Measurements from ENCODE around the gene MLLT3. TPM values are rescaled to one million over a fixed set of nuclear protein-coding genes. Genes with fewer than 3 reads are reported as not detected.

Gene MLLT3
- total RNA-seq, 4 donors from 2014 or later: 4.8 to 17.8 (median 12.1) TPM

DNA sequence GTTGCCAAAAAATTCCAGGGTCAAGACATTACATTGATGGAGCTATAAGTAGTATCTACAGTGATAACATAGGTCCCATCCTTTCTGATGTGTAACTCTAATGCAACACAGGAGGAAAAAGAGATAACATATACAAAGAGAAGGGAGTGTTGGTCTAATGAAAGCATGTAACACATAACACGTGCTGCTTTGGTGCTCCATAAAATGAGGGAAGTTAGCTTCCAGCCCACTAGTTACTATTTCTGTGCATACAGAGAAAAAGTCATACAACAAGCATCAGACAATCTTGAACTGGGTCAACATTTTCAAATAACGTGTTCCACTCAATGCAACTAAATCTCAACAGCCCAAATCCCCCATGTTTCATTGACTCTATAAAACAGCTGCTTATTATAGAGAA, 11.7 kb downstream of the MLLT3 start:
- DNase-seq (ENCODE audit: low spot score) (no peak), ATAC-seq (ENCODE audit: low FRiP score) (no peak)
- TF ChIP-seq, protein P1, sequence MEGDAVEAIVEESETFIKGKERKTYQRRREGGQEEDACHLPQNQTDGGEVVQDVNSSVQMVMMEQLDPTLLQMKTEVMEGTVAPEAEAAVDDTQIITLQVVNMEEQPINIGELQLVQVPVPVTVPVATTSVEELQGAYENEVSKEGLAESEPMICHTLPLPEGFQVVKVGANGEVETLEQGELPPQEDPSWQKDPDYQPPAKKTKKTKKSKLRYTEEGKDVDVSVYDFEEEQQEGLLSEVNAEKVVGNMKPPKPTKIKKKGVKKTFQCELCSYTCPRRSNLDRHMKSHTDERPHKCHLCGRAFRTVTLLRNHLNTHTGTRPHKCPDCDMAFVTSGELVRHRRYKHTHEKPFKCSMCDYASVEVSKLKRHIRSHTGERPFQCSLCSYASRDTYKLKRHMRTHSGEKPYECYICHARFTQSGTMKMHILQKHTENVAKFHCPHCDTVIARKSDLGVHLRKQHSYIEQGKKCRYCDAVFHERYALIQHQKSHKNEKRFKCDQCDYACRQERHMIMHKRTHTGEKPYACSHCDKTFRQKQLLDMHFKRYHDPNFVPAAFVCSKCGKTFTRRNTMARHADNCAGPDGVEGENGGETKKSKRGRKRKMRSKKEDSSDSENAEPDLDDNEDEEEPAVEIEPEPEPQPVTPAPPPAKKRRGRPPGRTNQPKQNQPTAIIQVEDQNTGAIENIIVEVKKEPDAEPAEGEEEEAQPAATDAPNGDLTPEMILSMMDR (IDR thresholded peaks at IDR 0.05): no peak

- no peak for DNase-seq (ENCODE audit: low spot score)
- TF ChIP-seq, protein P1 (IDR thresholded peaks at IDR 0.05): no peak
- no peak for ATAC-seq (ENCODE audit: low FRiP score)
These were observed 13.7 kb downstream of the MLLT3 start for GRCh38 chr9:20608582-20608981.

DNA sequence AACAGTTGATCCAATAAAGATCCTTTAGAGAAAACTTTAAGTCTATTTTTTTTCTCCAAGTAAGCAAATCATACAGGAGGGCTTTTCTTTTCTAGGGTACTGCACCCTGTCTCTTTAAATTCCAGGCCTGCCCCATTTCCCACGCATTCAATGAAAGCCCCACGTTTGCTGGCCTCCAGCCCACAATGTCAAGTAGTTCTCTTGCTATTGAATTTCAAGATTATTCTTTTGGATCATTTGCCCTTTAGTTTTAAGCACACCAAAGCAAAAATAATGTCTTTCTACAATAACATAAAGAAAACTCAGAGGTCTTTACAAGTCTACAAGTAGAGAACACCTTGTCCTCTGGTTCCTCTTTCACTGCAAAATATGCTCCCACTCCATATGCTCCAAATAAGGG, 15.6 kb downstream of the MLLT3 start:
- TF ChIP-seq, protein P1 (IDR thresholded peaks at IDR 0.05): no peak
- ATAC-seq (ENCODE audit: low FRiP score) (no peak), DNase-seq (ENCODE audit: low spot score) (no peak)

DNA sequence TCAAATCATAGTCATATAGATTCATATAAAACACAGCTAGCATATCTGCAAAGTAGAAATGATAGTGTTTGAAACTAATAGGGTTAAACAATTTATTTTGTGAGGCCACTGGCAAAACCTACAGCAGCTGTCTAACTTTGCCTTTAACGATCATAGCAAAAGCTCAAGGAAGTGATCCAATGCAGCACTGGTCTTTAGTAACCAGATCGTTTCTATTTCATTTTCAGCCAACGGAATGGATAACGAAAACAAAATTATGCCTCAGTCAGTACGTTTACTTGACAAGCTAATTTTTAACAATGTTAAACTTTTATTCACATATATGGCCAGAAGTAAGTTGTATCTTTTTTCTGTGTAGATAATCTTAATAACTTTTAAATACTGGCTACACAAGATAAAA, 17.7 kb downstream of the MLLT3 start:
- no peak for DNase-seq (ENCODE audit: low spot score)
- TF ChIP-seq, protein P1 (IDR thresholded peaks at IDR 0.05): no peak
- ATAC-seq (ENCODE audit: low FRiP score): no peak

GRCh38 chr9:20603524-20604268, 18.6 kb downstream of the MLLT3 start:
- TF ChIP-seq, protein P1 (IDR thresholded peaks at IDR 0.05): no peak
- no peak for ATAC-seq (ENCODE audit: low FRiP score)
- no peak for DNase-seq (ENCODE audit: low spot score)

GRCh38 chr9:20601292-20601691, 21.0 kb downstream of the MLLT3 start:
- TF ChIP-seq, protein P1 (IDR thresholded peaks at IDR 0.05): no peak
- ATAC-seq (ENCODE audit: low FRiP score) (no peak), DNase-seq (ENCODE audit: low spot score) (no peak)

GRCh38 chr9:20599195-20599594, 23.1 kb downstream of the MLLT3 start:
- DNase-seq (ENCODE audit: low spot score) (no peak), ATAC-seq (ENCODE audit: low FRiP score) (no peak)
- TF ChIP-seq, protein P1 (IDR thresholded peaks at IDR 0.05): no peak
